HG03432 (cell line): ENCODE results near the gene MAP3K10.
"Not testable (repeated sequence)": the region's sequence is repeated elsewhere in the genome, so short reads cannot be mapped to it uniquely, and the experiment has no call there.

Experiments used
- ATAC-seq: cut with Tn5 transposase; IDR thresholded peaks from one replicate; pipeline ENCODE4 v1.9.1; 2021; ENCODE audit warnings: mild to moderate bottlenecking, moderate library complexity; ENCODE audit not compliant: unreplicated experiment

MAP3K10 gene

GRCh38 chr19:40171293-40171692, 19.9 kb upstream of the MAP3K10 start:
- not testable (repeated sequence) for ATAC-seq

DNA sequence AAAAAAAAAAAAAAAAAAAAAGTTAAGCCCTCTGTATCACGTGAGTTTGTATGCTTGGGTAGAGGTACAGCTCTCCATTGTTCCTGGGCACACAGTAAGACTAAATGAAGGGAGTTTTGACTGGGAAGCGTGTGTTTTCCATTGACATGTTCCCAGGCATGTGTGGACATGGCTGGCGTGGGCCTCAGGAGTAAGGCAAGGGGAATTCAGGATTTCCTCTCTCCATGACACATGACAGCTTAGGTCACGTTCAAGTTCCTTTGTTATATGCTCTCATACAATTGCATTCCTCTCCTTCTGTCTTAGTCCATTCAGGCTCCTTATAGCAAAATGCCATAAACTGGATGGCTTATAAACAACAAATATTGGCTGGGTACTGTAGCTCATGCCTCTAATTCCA, 17.1 kb upstream of the MAP3K10 start:
- no peak for ATAC-seq

DNA sequence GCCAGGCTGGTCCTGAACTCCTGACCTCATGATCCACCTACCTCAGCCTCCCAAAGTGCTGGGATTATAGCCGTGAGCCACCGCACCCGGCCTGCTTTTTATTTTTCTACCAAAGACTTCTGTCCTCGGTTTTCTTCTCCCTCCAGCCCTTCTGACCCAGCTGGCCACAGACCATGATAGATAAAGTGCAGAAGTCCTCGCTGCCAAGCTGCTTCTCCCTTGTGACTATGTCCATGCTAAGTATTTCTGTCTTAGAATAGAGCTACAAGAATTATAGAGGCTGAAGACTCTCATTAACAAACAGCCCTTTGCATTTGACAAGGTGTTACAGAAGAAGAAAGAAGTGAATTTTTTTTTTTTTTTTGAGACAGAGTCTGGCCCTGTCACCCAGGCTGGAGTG, 15.4 kb upstream of the MAP3K10 start:
- no peak for ATAC-seq

DNA sequence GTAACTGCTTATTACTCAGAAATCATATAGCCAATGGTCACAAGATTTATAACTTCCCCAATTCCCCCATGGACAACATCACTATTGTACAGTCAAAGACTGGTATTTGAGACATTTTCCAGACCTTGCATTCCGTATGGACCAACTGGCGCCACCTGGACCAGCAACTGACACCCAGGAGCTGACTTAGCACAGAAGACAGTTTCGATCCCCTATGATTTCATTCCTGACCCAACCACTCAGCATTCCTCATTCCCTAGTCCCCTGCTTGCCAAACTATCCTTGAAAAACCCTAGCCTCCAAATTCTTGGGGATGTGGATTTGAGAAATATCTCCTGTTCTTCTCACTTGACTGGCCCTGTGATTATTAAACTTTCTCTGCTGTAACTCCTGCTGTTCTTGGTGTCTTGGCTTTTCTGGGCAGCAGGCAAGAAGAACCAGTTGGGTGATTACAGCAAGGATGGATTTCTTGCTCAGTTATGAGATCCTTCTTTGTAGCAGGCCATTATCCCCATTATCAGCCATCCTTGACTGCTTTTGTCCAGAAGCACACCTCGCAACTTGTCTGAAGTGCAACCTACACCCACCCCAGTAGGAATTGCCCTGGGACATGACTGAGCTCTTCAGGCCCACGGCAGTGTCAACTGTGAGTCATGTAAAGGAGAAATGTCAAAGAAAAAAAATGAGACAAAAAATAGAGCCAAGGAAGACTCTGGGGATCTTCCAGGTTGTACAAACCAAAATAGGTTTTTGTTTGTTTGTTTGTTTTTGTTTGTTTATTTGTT, 13.7 kb upstream of the MAP3K10 start:
- no peak for ATAC-seq

DNA sequence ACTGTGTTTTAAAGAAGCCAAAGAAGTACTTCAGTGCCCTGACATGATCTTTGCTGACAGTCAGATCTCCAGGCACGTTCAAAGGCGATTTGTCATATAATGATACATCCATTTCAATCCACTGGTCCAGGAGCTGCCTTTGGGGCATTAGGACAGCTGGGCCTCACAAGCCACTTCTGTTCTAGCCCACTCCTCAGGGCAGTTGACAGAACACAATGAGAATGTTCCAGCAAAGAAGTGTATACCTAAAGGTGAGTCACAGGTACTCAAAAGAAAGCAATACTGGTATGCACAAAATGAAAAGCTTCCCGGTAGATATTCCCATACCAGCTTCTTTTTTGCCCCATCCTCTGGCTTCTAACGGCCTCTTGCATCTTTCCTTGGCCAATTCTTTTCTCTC, 12.5 kb upstream of the MAP3K10 start:
- no peak for ATAC-seq

- no peak for ATAC-seq
Measured at GRCh38 chr19:40184273-40184672, 7.0 kb upstream of the MAP3K10 start.

- ATAC-seq, result peak; percentile 20
Measured at GRCh38 chr19:40191836-40192646, 815 bp downstream of the MAP3K10 start.

- no peak for ATAC-seq
Measured at GRCh38 chr19:40192758-40193586, 1.7 kb downstream of the MAP3K10 start.

DNA sequence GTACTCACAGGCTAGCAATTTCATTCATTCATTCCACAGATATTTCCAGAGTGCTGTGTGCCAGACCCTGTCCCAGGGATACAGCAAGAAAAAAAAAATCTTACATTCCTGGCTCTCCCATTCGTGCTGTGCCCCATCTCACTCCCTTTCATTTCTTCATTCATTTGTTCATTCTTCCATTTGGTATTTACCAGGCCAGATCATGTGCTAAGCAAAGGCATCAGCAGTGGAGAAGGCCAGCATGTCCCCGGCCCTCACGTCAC, 2.3 kb downstream of the MAP3K10 start:
- no peak for ATAC-seq

- ATAC-seq, result no peak
Measured at GRCh38 chr19:40198272-40198990, 7.2 kb downstream of the MAP3K10 start.

- no peak for ATAC-seq
Measured at GRCh38 chr19:40200341-40201099, 9.3 kb downstream of the MAP3K10 start.

GRCh38 chr19:40204381-40204780, 13.2 kb downstream of the MAP3K10 start:
- ATAC-seq, result no peak

GRCh38 chr19:40205760-40206159, 14.5 kb downstream of the MAP3K10 start:
- no peak for ATAC-seq

DNA sequence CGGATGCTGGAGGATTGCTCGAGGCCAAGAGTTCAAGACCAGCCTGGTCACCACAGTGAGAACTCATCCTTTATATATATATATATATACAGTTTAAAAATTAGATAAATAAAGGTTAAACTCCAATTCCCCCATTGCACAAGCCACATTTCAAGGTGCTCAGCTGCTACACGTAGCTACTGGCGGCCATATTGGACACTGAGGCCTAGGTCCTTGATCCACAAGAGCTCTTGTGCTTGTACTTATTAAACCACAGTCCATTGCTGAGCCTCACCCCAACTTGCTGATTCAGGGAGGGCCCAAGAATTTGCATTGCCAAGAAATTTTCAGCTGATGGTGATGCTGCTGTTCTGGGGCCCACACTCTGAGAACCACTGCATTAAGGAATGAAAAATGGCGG, 17.4 kb downstream of the MAP3K10 start:
- no peak for ATAC-seq

GRCh38 chr19:40210889-40211288, 19.7 kb downstream of the MAP3K10 start:
- no peak for ATAC-seq

DNA sequence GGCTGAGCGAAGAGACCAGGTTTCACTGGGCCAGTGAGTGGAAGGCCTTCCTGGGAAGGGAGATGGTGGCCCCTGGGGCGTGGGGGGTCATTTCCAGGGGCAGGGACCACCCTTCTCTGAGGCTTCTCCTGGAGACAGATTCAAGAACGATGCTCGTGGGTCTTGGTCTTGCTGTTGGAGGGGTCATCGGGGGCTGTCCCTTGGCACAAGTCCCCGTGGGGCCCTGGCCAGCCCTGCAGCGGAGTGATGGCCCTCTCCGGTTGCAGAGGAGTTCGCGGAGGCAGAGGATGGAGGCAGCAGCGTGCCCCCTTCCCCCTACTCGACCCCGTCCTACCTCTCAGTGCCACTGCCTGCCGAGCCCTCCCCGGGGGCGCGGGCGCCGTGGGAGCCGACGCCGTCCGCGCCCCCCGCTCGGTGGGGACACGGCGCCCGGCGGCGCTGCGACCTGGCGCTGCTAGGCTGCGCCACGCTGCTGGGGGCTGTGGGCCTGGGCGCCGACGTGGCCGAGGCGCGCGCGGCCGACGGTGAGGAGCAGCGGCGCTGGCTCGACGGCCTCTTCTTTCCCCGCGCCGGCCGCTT, 22.1 kb downstream of the MAP3K10 start:
- no peak for ATAC-seq

GRCh38 chr19:40213882-40214570, 22.8 kb downstream of the MAP3K10 start:
- ATAC-seq, result no peak

DNA sequence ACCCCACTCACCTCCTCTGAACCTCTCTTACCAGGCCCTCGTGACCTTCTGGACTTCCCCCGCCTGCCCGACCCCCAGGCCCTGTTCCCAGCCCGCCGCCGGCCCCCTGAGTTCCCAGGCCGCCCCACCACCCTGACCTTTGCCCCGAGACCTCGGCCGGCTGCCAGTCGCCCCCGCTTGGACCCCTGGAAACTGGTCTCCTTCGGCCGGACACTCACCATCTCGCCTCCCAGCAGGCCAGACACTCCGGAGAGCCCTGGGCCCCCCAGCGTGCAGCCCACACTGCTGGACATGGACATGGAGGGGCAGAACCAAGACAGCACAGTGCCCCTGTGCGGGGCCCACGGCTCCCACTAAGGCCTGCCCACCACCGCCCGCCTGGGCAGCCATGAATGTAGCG, 23.7 kb downstream of the MAP3K10 start:
- ATAC-seq, result no peak

DNA sequence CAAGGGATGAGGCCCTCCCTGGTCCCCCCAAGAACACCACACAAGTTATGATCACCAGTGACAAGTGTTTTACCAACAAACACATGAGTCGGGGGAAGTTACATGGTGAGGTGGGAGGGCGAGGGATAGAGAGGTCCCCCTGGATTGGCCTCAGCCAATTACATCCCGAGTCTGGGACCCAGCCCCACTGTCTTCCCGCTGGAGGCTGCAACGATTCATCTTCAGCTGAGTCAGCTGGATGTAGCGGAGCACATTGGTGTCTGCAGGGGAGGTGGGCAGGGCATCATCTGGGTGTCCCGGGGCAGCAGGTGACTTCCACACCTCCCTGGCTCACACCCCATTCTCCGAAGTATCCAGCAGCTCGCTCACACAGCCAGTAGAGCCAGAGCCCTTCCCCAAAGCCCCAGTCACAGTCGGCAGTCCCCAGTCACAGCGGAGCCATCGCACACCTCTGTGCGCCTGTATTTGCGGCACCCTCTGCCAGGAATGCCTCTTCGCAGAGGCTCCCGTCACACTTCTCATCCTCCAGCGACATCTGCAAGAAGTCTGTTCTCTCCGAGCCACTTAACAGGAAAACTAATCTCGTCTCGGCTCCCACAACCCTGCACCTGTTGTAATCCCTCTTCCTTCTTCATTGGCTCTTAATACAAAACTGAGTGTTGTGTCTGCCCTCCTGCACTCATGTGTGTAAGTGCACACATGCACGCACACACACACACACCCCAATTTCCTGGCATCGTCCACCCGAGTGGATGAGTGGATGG, 25.0 kb downstream of the MAP3K10 start:
- ATAC-seq, result no peak
